NOMO-1 treated with DMSO at 0.1 percent for 48 hours (cell line): ENCODE measurements around the gene TNS3.
A peak's percentile ranks its signal among the peaks of the same experiment; 100 is the strongest.

Source experiments
- DNase-seq: peaks from one replicate; lab custom pipeline; 2025; ENCODE audit not compliant: unreplicated experiment; lab: John Stamatoyannopoulos, UW

TNS3 gene

DNA sequence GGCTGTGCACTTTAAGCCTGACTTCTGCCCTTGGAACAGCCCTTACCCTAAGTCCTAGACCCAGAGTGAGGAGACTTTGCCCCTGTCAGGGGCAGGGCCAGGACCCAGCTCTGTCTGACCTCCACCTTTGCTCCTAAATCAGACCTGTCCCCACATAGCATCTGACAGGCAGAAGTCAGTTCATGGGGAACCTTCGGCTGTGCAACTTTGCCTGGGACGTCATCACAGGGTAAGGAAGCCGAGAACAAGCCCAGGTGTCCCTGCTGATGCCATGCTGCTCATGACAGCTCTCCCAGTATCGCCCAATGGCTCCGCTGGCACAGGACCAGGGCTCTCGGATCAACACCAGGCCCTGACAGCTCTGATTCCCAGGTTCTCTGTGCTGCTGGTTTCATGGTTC is 55.4 kb downstream of the TNS3 start:
- no peak for DNase-seq

DNA sequence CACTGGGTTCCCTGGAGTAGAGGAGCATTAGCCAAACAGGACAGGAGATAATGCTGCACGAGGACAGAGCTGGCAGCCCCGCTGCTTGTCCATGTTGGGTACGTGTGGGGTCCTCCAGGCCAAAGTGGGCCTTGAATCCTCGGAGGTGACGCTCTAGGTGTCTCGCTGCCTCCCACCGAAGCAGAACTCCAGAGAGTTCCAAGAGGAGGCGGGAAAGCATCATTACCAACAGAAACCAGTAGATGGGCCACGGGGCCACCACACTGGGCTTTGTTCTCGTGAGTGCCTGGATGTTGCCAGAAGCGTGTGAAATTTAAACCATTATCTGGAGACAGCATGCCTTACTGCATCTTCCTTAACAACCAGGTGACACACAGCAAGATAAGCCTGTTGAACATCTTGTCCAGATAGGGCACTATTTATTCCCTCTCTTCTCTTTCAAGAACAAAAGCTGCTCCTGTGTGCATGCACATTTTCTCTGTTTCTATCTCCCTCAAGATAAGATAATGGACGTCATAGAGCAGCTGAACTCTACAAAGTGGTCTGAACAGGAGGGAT is 56.8 kb downstream of the TNS3 start:
- DNase-seq, result no peak

DNA sequence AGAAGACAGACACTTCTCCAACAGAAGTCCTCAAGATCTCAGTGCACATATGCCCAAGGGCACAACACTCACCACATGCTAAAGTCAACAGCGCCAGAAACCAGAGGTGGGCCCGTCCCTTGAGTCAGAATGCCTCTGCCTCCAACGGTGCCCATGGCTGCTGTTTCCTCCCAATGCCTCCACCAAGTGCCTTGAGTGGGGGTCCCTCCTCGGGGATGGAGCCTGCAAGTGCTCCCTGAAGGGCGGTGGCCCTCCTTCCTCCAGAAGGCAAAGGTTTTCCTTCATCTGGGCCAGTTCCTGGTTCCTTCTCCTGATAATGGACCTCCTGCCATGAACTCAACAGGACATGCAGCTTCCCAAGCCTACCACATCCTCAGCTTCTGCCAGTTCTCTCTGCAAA is 58.5 kb downstream of the TNS3 start:
- no peak for DNase-seq

DNA sequence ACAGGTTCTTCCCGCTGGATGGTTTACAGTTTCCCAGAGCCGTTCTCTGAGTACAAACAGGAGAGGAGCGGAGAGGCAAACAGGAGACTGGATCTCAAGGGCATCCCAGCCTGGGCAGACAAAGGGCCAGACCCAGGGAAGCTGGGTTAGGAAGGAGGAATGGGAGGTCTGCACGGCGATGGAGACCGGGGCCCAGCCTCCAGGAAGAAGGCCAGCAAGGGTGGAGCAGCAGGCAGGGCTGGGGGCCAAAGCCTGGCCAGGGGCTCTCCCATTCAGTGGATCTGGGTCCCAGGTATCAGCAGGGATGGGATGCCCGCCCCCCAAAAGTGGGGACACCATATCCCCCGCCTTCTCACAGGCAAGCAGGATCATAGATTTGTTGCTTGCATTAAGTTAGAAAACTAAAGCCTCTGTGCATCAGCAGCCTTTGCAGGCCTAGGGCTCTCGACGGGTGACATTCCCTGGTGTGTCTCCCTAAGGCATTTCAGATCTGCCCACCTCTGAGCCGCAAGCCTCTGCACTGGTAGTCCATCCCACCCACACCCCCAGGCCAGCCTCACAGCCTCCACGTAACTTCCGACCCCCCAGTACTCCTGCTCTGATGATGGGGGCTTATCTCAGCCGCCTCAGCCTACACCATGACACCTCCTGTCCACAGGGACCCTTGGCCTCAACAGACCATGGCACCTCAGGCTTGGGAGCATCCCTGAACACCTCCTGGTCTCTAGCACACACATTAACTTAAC is 59.9 kb downstream of the TNS3 start:
- DNase-seq, result no peak

DNA sequence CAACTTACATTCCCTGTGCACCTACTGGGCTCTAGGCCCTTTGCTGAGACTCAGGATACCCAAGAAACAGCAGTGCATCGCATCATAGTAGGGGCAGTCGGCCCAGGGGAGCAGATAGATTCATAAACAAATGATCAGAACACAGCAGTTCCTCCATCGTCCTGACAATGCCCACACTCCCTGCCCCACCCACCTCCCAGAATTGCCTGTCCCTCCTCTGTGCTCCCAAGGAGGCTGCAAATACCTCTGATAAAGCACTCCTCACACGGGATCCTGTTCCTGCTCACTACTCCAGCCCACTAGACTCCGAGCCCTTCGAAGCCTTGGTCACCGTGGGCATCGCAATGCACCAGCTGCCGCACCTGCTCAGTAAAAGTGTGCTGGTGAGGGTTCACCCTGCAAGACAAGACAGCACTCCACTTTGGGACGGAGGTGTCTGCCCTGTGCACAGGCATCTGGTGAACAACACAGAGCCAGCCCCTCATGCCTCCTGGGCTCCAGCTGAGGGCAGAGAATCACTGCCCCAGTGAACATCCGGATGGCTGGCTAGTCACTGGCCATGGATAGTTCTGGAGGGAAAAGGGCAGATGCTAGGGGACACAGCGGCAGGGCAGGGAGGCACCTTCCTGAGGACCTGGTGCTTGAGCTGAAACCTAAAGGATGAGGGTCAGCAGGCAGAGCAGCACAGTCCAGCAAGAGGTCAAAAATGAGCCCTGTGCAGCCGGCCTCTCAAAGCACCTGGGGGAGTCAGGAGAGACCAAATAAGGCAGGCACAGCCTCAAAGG is 60.7 kb downstream of the TNS3 start:
- no peak for DNase-seq

DNA sequence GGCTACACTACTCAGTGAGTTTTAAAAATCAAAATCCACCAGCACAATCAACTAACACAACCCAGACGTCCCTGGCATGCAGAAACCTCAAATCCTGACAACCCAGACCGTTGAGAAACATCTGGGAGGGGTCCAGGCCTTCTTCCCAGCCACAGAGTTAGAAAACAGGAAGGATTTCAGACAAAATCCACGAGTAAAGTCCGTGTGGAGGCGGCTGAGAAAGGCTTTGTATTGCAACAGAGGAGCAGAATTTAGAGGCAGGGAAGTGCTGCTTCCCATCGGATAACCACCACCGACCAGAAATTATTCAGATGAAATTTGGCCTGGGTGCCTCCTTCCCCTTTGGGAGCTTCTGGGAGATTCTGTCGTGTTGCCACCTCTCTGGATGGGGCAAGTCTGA is 61.5 kb downstream of the TNS3 start:
- no peak for DNase-seq

DNA sequence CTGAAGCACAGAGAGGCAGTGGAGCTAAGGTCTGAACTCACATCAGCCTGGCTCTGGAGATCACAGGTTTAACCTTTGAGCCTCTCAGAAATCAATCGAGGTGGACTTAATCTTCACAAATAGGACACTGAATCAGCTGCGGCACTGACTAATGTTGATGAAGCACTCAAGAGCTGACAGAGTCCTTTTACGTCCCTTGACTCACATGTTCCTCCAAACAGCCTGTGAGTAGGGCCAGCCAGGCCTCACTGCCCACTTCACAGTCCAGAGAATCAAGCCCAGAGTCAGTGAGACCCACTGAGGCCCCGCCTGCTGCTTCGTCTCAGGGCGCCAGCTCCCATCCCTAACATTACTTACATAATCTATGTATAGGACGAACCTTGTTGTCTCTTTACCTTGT is 63.1 kb downstream of the TNS3 start:
- no peak for DNase-seq

DNA sequence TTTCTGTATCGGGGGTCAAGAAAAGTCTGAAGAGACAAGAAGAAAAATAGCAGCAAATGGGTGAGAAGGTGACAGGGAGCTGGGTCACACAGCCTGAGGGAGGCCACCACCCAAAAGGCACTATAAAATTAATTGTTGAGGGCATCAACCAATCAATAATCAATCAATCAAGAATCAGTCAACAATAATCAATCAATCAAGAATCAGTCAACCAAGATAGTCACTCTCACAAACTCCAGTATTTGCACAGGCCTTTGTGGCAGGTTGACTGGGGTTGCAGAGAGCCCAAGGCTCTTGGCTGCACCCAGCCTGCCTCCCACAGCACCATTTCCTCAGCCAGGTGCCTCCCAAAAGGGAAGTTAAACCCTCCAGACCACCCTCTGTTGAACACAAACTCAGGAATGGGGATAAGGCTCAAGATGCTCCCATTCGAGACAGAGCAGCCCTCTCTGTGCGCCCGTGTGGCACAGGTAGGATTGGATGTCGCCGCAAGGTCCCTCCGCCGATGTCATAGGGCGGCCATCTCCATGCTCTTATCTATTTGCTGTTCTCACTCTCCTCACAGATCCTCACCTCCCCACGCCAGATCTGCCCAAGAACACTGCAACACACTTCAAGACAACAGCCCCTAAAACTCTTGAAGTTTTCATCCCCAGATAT is 64.0 kb downstream of the TNS3 start:
- DNase-seq, result no peak

DNA sequence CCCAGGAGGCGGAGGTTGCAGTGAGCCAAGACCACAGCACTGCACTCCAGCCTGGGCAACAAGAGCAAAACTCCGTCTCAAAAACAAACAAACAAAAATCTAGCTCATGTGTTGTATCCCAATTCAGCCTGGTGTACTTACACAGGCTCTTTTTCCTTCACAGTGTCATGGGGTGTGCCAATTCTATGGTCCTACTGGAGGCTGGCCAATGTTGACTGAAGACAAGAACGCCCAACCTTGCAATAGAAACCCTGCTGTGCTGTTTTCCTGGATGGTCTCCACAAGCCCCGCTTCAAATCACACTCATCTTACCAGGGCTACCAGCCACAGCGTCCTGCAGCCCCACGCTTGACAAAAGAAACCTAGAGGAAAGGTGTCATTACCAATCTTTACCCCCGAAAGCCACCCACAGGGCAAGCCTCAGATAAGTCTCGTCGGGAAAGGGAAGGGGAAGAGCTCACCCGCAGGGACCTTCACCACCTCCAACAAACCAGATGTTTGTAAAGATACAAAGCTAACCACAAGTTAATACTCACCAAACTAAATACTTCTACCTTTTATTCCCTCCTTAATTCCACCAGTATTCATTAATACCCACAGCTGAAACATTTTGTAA is 64.8 kb downstream of the TNS3 start:
- DNase-seq, result no peak

DNA sequence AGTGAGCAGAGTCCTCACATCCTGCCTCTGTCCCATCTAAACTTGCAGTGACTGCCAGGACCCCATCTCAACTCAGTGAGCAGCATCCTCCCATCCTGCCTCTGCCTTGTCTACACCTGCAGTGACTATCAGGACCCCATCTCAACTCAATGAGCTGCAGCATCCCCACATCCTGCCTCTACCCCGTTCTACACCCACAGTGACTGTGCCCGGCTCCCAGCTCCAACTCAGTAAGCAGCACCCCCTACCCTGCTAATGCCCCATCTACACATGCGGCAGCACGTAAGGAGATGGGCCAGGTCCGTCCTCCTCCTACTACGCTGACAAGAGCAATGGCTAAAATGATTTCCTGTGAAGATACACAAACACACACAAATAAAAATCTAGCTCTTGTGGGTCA is 65.5 kb downstream of the TNS3 start:
- no peak for DNase-seq

DNA sequence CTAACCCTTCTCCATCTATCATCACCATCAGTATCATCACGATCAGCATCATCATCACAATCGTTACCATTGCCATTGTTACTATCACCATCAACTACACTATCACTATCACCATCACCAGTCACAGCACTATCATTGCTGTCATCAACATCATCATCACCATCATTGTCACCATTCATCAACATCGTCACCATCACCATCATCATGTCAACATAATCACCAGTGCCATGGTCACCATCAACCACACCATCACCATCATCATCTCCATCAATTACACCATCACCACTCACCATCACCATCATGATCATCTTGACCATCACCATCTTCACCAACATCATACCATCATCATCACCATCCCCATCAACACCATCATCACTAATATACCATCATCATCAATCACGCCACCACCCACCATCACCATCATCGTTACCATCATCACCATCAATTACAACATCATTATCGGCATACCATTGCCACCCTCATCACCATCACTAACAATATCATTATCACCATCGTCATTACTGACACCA is 66.5 kb downstream of the TNS3 start:
- no peak for DNase-seq

DNA sequence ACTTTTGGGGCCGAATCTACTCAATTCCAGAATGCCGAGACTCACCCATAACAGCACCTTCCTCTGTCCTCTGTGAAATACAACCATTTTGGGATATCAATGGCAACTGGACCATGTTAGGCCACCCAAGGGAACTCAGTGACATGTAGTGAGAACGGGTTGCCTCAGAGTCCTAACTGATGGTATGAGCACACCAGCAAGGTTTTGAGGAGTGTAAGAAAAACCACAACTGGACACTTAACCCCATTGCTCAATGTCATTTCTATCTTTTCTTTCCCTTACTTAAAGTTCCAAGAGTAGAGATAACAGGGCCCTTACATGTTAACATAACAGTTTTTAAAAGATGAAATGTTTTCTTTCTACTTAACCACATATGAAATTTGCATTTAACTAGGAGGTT is 67.1 kb downstream of the TNS3 start:
- peak; percentile 32 for DNase-seq

DNA sequence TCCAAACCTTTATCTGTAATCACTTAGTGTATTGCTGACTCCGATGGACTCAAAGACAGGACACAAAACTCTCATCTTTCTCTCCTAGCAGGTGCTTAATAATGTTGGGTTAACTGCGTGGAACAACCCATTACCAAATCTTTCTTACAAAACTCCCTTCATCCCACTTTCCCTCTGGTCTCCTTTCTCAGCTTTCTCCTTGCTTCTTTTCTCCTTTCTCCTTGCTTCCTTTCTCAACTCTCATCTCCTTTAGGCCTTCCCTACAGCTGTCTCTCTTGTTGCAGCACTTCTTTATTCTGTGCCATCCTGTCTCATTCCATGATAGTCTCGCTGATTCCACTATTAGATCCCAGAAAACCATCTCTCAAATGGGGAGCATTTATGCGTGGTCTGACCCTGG is 67.5 kb downstream of the TNS3 start:
- no peak for DNase-seq

DNA sequence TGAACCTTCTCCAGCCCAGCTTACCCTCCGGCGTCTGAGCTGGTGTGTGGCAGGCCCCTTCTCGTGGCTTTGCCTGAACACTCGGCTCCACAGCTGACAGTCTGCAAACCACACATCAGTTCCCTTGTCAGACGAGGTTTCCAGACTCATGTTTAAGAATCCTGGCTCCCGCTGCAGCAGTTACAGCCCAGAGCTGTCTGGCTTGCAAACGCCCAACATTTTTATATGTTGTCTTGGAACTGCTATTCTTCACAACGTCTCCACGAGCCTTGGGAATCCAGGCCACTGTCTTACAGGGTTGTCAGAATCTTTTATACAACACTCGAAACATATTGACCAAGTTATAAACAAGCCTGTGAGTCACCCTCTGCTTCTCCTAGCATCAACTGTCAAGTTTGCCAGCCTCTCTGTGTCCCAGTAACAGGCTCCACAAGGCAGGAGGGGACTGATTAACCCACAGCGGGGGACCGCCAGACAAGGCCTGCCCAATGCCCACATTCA is 68.1 kb downstream of the TNS3 start:
- DNase-seq, result peak; percentile 2

DNA sequence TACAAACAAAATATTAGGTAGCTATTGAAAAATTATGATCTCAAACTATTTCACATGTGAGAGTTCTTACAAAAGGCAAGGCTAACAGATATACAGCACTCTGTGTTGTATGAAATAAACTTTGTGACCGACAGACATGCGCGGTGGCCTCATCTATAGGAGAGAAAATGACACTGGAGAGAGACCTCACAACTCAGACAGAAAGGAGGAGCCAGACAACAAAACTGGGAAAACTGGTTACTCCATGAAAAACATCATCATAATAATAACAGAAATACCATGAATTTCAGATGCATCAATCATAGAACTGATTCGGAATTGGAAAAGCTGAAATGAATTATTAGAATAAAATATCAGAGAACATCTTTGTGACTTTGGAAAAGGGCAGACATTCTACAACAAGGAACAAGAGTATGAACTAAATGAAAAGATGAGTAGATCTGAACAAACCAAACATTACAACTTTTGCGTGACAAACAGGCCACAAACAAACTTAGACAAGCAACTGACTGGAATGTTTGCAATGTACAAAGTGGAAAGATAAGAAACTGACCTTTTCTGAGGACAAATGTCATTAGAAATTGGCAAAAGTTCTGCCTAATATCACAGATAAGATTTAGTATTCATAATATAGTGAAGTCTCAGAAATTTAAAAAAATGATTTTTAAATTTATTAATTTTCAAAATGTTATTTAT is 69.3 kb downstream of the TNS3 start:
- DNase-seq, result no peak

DNA sequence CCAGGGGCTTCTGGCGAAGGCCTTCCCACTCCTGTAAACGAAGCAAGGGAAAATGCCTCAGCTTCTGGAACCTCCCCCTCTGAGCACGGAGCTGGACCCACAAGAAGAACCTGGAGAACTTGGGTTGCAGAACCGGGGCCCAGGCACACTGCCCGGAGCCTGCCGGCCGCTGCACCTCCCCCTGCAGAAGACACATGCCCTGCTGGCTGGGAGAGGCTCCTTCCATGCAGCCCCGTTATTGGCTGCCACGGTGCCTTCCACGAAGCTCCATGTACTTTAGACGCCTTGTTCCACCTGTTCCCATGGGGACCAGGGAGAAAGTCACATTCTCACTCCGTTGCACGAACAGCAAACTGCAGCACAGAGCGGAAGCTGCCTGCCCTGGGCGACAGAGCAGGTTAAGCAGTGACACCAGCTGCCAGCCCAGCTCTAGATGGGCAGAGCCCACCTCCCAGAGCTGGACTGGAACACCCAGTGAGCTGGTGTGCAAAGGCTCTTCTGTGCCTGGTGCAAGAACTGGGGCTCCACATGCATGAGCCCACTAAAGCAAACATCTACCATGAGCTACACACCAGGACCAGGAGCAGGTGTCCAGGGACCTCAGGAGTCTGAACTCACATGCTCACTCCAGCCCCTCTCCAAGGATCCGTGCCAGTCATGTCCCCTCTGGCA is 70.1 kb downstream of the TNS3 start:
- no peak for DNase-seq

DNA sequence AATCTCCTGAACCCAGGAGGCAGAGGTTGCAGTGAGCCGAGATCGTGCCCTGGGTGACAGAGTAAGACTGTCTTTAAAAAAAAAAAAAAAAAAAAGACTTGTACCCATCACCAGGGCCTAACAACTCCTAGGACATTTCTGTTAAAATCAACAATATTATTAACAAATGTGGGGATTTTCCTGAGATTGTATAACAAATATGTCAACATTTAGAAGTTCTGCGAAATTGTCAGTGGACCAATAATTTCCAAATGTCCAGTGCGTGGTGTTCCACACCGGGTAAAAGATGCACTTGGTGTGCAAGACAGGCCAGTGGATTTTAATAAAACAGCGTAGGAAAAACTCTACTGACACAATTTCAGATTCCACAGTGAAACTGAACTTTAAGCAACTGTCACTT is 71.1 kb downstream of the TNS3 start:
- DNase-seq, result no peak

DNA sequence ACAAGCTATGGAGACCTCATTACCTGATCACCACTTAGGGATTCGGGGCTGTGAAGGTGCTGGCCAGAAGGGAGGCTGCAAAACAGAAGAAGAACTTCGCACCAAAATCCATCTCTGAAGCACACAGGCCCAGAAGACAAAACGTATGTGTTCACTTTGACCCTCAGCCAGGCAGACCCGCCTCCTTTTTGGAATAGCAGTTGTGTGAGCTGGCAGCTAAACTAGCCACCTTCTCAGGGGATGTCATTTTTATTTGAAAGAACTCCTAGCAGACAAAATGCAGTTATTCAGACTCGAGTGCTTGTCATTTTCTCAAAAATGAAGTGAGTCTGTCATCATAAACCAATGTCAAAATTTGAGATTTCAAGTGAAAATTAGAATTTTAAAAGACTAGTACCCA is 71.7 kb downstream of the TNS3 start:
- no peak for DNase-seq

DNA sequence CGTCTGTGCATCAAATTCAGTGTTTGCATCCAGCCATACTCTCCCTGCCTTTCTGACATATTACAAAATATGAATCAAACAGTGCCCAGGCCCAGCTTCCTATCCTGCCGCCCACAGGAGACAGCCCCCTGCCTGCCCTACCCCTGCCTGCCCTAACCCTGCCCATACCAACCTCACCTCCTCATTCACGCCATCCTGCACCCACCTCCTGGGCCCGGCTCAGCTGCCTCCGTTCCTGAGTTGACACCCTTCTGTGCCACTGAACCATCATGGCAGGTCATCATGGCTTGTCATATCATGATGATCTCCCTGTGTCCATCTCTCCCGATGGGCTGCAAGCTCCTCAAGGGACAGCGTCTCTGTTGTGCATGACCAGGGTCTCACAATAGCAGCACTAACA is 72.3 kb downstream of the TNS3 start:
- no peak for DNase-seq
